Gastrocnemius medialis (tissue), 4 donors: ENCODE data around the gene SLCO3A1.

Experiments used
- CTCF ChIP-seq, 5 experiments: fragments of 450-650 bp in 3 of 5; fragments of 200-600 bp in 2 of 5; sonication (generic) in 2 of 5; IDR thresholded peaks in 4 of 5; conservative IDR thresholded peaks in 1 of 5; 1 replicate in 4 of 5; 2 replicates in 1 of 5; pipeline ENCODE4 v1.5.1; 2016 to 2019; ENCODE audit warnings: antibody characterized with exemption in 5 of 5, mild to moderate bottlenecking in 3 of 5, moderate library complexity in 3 of 5
- POLR2A ChIP-seq, 2 donors: fragments of 450-650 bp; IDR thresholded peaks; one replicate each; pipeline ENCODE4 v1.6.1; 2017; ENCODE audit warnings: antibody characterized with exemption in 2 of 2, mild to moderate bottlenecking in 2 of 2, moderate library complexity in 2 of 2

DNA sequence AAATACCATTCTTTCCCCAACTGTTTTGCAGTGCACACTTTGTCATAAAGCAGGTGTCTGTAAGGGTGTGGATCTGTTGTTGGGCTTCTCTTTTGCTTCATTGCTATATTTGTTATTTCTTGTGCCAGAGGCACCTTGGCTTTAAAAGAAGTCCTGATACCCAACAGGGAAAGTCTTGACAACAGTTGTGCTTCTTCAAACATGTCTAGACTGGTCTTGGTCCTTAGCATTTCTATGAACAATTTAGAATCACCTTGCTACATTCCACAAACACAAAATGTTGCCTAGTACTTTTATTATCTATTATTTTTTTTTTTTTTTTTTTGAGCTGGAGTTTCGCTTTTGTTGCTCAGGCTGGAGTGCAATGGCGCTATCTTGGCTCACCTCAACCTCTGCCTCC, 233.7 kb downstream of the SLCO3A1 start:
- TF ChIP-seq CTCF (IDR thresholded peaks at IDR 0.05 in 4 of 5, conservative IDR thresholded peaks at IDR 0.05 in 1 of 5), result no peak
- TF ChIP-seq POLR2A (IDR thresholded peaks at IDR 0.05), result no peak
